MM.1S (cell line): ENCODE data around the gene ZNRF3.

Source experiments
- DNase-seq: peaks from one replicate; pipeline ENCODE4 v3.0.0-alpha.2; 2015
- H2AFZ ChIP-seq: fragments of 300-600 bp; sonication (generic); 2 replicates; pipeline ENCODE4 v1.6.0; 2016; ENCODE audit warnings: antibody characterized with exemption, low read length
- H3F3A ChIP-seq: fragments of 300-600 bp; sonication (generic); 2 replicates; pipeline ENCODE4 v1.6.1; 2016; ENCODE audit warnings: mild to moderate bottlenecking, antibody characterized with exemption, low read length, moderate library complexity, mixed read lengths; ENCODE audit not compliant: insufficient read depth
- H3K27ac ChIP-seq: fragments of 300-600 bp; sonication (generic); 2 replicates; pipeline ENCODE4 v1.5.1; 2016; ENCODE audit warnings: mild to moderate bottlenecking, low read length
- H3K27me3 ChIP-seq: fragments of 300-600 bp; sonication (generic); replicated peaks from 2 replicates; pipeline ENCODE4 v1.6.0; 2016; ENCODE audit warnings: low read length; ENCODE audit not compliant: insufficient read depth
- H3K36me3 ChIP-seq: fragments of 300-600 bp; sonication (generic); replicated peaks from 2 replicates; pipeline ENCODE4 v1.6.1; 2016; ENCODE audit warnings: mild to moderate bottlenecking, low read length, mixed read lengths; ENCODE audit not compliant: insufficient read depth
- H3K4me1 ChIP-seq: fragments of 300-600 bp; sonication (generic); 2 replicates; pipeline ENCODE4 v1.6.1; 2016; ENCODE audit warnings: low read length, mixed read lengths
- H3K4me2 ChIP-seq: fragments of 300-600 bp; sonication (generic); 2 replicates; pipeline ENCODE4 v1.6.0; 2016; ENCODE audit warnings: low read depth, low read length
- H3K4me3 ChIP-seq: fragments of 300-600 bp; sonication (generic); 2 replicates; pipeline ENCODE4 v1.5.1; 2016; ENCODE audit warnings: low read length, mixed read lengths
- H3K79me2 ChIP-seq: fragments of 300-600 bp; sonication (generic); 2 replicates; pipeline ENCODE4 v1.6.1; 2016; ENCODE audit warnings: mixed run types, low read length, mixed read lengths
- H3K9ac ChIP-seq: fragments of 300-600 bp; sonication (generic); 2 replicates; pipeline ENCODE4 v1.6.1; 2016; ENCODE audit warnings: low read length, mixed read lengths
- H3K9me2 ChIP-seq: fragments of 300-600 bp; sonication (generic); replicated peaks from 2 replicates; pipeline ENCODE4 v1.6.1; 2016; ENCODE audit warnings: mild to moderate bottlenecking, low read length, mixed read lengths; ENCODE audit not compliant: insufficient read depth
- H3K9me3 ChIP-seq: fragments of 300-600 bp; sonication (generic); replicated peaks from 2 replicates; pipeline ENCODE4 v1.6.1; 2016; ENCODE audit warnings: mild to moderate bottlenecking, low read length, mixed read lengths; ENCODE audit not compliant: insufficient read depth
- H4K20me1 ChIP-seq: fragments of 300-600 bp; sonication (generic); 2 replicates; pipeline ENCODE4 v1.6.1; 2016; ENCODE audit warnings: mild to moderate bottlenecking, low read length, moderate library complexity, mixed read lengths; ENCODE audit not compliant: insufficient read depth
- CTCF ChIP-seq: fragments of 300-600 bp; sonication (generic); IDR thresholded peaks from 2 replicates; pipeline ENCODE4 v1.5.1; 2016; ENCODE audit warnings: antibody characterized with exemption, low read length, mixed read lengths
- EZH2 ChIP-seq: fragments of 300-600 bp; sonication (generic); optimal IDR thresholded peaks from 2 replicates; pipeline ENCODE3; 2017; ENCODE audit warnings: low read depth, mild to moderate bottlenecking, antibody characterized with exemption, low read length, mixed read lengths
- EZH2phosphoT487 ChIP-seq: fragments of 300-600 bp; sonication (generic); IDR thresholded peaks from 2 replicates; pipeline ENCODE4 v1.6.1; 2018; ENCODE audit warnings: antibody characterized with exemption, low read length

Gene ZNRF3

GRCh38 chr22:29023172-29023796, 139.9 kb downstream of the ZNRF3 start:
- no peaks in the 10 kb centered on the region for H3K79me2 ChIP-seq
- H3K9ac ChIP-seq: no peak overlapping the region
- H3K27ac ChIP-seq: no peak overlapping the region

GRCh38 chr22:29026579-29026978, 143.2 kb downstream of the ZNRF3 start:
- Histone ChIP-seq H3K9me2 (no peaks in the 10 kb centered on the region), H3K27ac (no peak overlapping the region), H3K4me3 (no peak overlapping the region), H3K4me1 (no peaks in the 10 kb centered on the region), H2AFZ (no peak overlapping the region), H4K20me1 (no peaks in the 10 kb centered on the region), H3K36me3 (no peaks in the 10 kb centered on the region), H3K4me2 (no peak overlapping the region), H3K27me3 (no peaks in the 10 kb centered on the region), H3K79me2 (no peaks in the 10 kb centered on the region), H3F3A (no peaks in the 10 kb centered on the region), H3K9ac (no peak overlapping the region), H3K9me3 (no peaks in the 10 kb centered on the region)
- DNase-seq: no peak
- TF ChIP-seq CTCF (no peak), EZH2 (no peak), EZH2phosphoT487 (no peak)

More at GRCh38 chr22:29023172-29023796, 139.9 kb downstream of the ZNRF3 start:
- Histone ChIP-seq H4K20me1 (no peaks in the 10 kb centered on the region), H3K9me2 (no peaks in the 10 kb centered on the region), H3F3A (no peaks in the 10 kb centered on the region), H3K27me3 (no peaks in the 10 kb centered on the region), H3K4me2 (no peak overlapping the region), H3K4me3 (no peak overlapping the region), H3K36me3 (no peaks in the 10 kb centered on the region), H3K9me3 (no peaks in the 10 kb centered on the region), H2AFZ (no peak overlapping the region), H3K4me1 (no peaks in the 10 kb centered on the region)
- no peak for DNase-seq
- TF ChIP-seq EZH2phosphoT487 (no peak), CTCF (no peak), EZH2 (no peak)

- Histone ChIP-seq H3K27me3 (no peaks in the 10 kb centered on the region), H3K27ac (no peak overlapping the region), H3K4me2 (no peak overlapping the region), H3K36me3 (no peaks in the 10 kb centered on the region), H3K4me1 (no peaks in the 10 kb centered on the region), H3K9ac (no peak overlapping the region), H4K20me1 (no peaks in the 10 kb centered on the region), H3K9me2 (no peaks in the 10 kb centered on the region), H2AFZ (no peak overlapping the region), H3F3A (no peaks in the 10 kb centered on the region), H3K9me3 (no peaks in the 10 kb centered on the region), H3K4me3 (no peak overlapping the region), H3K79me2 (no peaks in the 10 kb centered on the region)
- no peak for TF ChIP-seq EZH2
- no peak for DNase-seq
These were observed 145.1 kb downstream of the ZNRF3 start for GRCh38 chr22:29028468-29028867.

DNA sequence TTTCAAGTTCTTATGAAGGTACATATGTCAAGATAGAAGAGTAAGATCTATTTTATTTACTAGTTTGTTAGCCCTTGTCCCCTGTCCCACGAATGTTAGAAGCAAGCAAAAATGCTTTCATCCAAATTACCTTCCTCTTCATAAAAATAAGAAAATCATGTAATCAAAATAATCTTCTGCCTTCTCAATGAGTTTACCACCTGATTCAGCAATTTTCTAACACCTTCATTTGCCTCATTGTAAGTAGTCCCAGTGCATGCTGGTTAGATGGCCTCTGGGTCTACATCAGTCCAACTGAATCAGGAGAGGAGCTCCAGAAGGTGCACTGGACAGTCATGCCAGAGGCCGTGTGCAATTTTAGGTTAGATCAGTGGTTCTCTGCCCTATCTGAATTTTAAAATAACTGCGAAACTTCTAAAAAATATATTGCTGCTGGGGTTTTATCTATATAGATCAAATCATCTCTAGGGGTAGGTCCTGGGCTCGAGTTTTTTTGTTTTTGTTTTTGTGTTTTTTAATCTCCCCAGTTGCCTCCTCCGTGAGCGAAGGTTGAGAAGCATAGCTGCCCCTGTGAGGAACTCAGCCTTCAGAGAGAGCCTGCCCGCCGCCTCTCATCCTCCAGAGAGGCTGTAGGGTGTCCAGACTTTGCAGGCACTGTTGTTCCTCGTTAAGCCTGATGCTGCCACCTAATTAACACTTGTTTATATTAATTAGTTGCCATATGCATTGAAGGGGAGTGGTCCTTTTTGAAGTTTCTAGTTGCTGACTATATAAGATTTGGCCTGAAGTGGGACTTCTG, 146.0 kb downstream of the ZNRF3 start:
- Histone ChIP-seq H3K27ac (no peak overlapping the region), H3K9me3 (no peaks in the 10 kb centered on the region), H3K36me3 (no peaks in the 10 kb centered on the region), H3K27me3 (no peaks in the 10 kb centered on the region), H3K4me3 (no peak overlapping the region), H3K79me2 (no peaks in the 10 kb centered on the region), H4K20me1 (no peaks in the 10 kb centered on the region), H3F3A (no peaks in the 10 kb centered on the region), H2AFZ (no peak overlapping the region), H3K4me1 (no peaks in the 10 kb centered on the region), H3K9me2 (no peaks in the 10 kb centered on the region), H3K9ac (no peak overlapping the region), H3K4me2 (no peak overlapping the region)
- TF ChIP-seq CTCF (no peak), EZH2 (no peak)
- DNase-seq: no peak
